ENCODE data around the gene GALNT13.
A peak's percentile ranks its signal among the peaks of the same experiment; 100 is the strongest.

Gene GALNT13

GRCh38 chr2:154173919-154174318, 302.2 kb downstream of the GALNT13 start:
- TF ChIP-seq CTCF (IDR thresholded peaks at IDR 0.05; ENCODE audit: insufficient read depth, missing control alignments): no peak
- no peak for DNase-seq (ENCODE audit: insufficient read length, low spot score)
- FAIRE-seq: no peak

- FAIRE-seq: peak; percentile 21
- no peak for DNase-seq (ENCODE audit: insufficient read length, low spot score)
- no peak for TF ChIP-seq CTCF (IDR thresholded peaks at IDR 0.05; ENCODE audit: insufficient read depth, missing control alignments)
These were observed 310.3 kb downstream of the GALNT13 start for GRCh38 chr2:154182008-154182407.

- DNase-seq (ENCODE audit: insufficient read length, low spot score) (no peak), FAIRE-seq (no peak)
- no peak for TF ChIP-seq CTCF (IDR thresholded peaks at IDR 0.05; ENCODE audit: insufficient read depth, missing control alignments)
These were observed 316.2 kb downstream of the GALNT13 start for GRCh38 chr2:154187948-154188347.

- DNase-seq (ENCODE audit: insufficient read length, low spot score): no peak
- no peak for FAIRE-seq
- no peak for TF ChIP-seq CTCF (IDR thresholded peaks at IDR 0.05; ENCODE audit: insufficient read depth, missing control alignments)
These were observed 318.2 kb downstream of the GALNT13 start for GRCh38 chr2:154189953-154190352.

- FAIRE-seq (no peak), DNase-seq (ENCODE audit: insufficient read length, low spot score) (no peak)
- TF ChIP-seq CTCF (IDR thresholded peaks at IDR 0.05; ENCODE audit: insufficient read depth, missing control alignments): no peak
These were observed 321.5 kb downstream of the GALNT13 start for GRCh38 chr2:154193246-154193645.

- no peak for TF ChIP-seq CTCF (IDR thresholded peaks at IDR 0.05; ENCODE audit: insufficient read depth, missing control alignments)
- no peak for FAIRE-seq
These were observed 323.4 kb downstream of the GALNT13 start for GRCh38 chr2:154194909-154195643.

GRCh38 chr2:154195644-154196195, 324.0 kb downstream of the GALNT13 start:
- no peak for DNase-seq (ENCODE audit: insufficient read length, low spot score)
- FAIRE-seq: no peak
- TF ChIP-seq CTCF (IDR thresholded peaks at IDR 0.05; ENCODE audit: insufficient read depth, missing control alignments): no peak

More at GRCh38 chr2:154194909-154195643, 323.4 kb downstream of the GALNT13 start:
- no peak for DNase-seq (ENCODE audit: insufficient read length, low spot score)
